Natural killer cell treated with Interleukin-12 subunit alpha and Interleukin-12 subunit beta and Interleukin-15 and Interleukin-18, amount 100 ng/mL, for 72 hours (primary cell): ENCODE measurements around the gene CDT1. TPM values are rescaled to one million over a fixed set of nuclear protein-coding genes. Genes with fewer than 3 reads are reported as not detected.

Experiments
- ATAC-seq, 2 donors: fragments of 150-1000 bp; cut with Tn5 transposase in 1 of 2; sonication (Bioruptor Pico), chemical (Tn5 transposase) in 1 of 2; 2 replicates each; pipeline ENCODE4 v1.10.0; 2021
- DNase-seq: peaks from one replicate; pipeline ENCODE4 v3.0.0; 2022; ENCODE audit warnings: low spot score
- H3K27ac Mint-ChIP-seq, 2 donors: 1 replicate in 1 of 2; 2 replicates in 1 of 2; pipeline ENCODE4 v1.8.0; 2022; ENCODE audit warnings: mixed read lengths in 2 of 2, mild to moderate bottlenecking in 1 of 2, moderate library complexity in 1 of 2
- H3K27me3 Mint-ChIP-seq, 2 donors: 1 replicate in 1 of 2; 2 replicates in 1 of 2; pipeline ENCODE4 v1.8.0; 2022; ENCODE audit warnings: mixed read lengths in 2 of 2
- H3K36me3 Mint-ChIP-seq: one replicate; pipeline ENCODE4 v1.8.0; 2022; ENCODE audit warnings: mixed read lengths
- H3K4me1 Mint-ChIP-seq, 2 donors: 1 replicate in 1 of 2; 2 replicates in 1 of 2; pipeline ENCODE4 v1.8.0; 2022; ENCODE audit warnings: low read depth in 2 of 2, mixed read lengths in 2 of 2, mild to moderate bottlenecking in 1 of 2
- H3K4me3 Mint-ChIP-seq: one replicate; pipeline ENCODE4 v1.8.0; 2022; ENCODE audit warnings: mixed read lengths
- H3K9me3 Mint-ChIP-seq: 2 replicates; pipeline ENCODE4 v1.8.0; 2022; ENCODE audit warnings: mixed read lengths
- total RNA-seq, 2 donors: library from RNA; stranded (reverse); gene quantifications; one replicate each; pipeline ENCODE4 v1.2.3, GENCODE V29; 2022

Gene CDT1
- total RNA-seq, 2 donors from 2014 or later = 50.0 to 129 TPM

GRCh38 chr16:88798073-88798472 is 5.5 kb upstream of the CDT1 start:
- DNase-seq (no peak), ATAC-seq (no peak)
- H3K9me3 Mint-ChIP-seq = no peaks in the 10 kb centered on the region
- H3K27me3 Mint-ChIP-seq = no peaks in the 10 kb centered on the region
- no peak overlapping the region for H3K27ac Mint-ChIP-seq
- no peaks in the 10 kb centered on the region for H3K36me3 Mint-ChIP-seq
- H3K4me3 Mint-ChIP-seq = no peak overlapping the region
- peaks cover 0 to 11% of the 10 kb centered on the region in 2 donors for H3K4me1 Mint-ChIP-seq

- H3K9me3 Mint-ChIP-seq = no peaks in the 10 kb centered on the region
- H3K36me3 Mint-ChIP-seq = no peaks in the 10 kb centered on the region
- H3K4me3 Mint-ChIP-seq = no peak overlapping the region
- DNase-seq = no peak
- no peaks in the 10 kb centered on the region for H3K27me3 Mint-ChIP-seq
- H3K27ac Mint-ChIP-seq = no peak overlapping the region
- ATAC-seq = no peak
- peaks cover 0 to 9% of the 10 kb centered on the region in 2 donors for H3K4me1 Mint-ChIP-seq
These were observed 4.7 kb upstream of the CDT1 start for GRCh38 chr16:88798772-88799455.

DNA sequence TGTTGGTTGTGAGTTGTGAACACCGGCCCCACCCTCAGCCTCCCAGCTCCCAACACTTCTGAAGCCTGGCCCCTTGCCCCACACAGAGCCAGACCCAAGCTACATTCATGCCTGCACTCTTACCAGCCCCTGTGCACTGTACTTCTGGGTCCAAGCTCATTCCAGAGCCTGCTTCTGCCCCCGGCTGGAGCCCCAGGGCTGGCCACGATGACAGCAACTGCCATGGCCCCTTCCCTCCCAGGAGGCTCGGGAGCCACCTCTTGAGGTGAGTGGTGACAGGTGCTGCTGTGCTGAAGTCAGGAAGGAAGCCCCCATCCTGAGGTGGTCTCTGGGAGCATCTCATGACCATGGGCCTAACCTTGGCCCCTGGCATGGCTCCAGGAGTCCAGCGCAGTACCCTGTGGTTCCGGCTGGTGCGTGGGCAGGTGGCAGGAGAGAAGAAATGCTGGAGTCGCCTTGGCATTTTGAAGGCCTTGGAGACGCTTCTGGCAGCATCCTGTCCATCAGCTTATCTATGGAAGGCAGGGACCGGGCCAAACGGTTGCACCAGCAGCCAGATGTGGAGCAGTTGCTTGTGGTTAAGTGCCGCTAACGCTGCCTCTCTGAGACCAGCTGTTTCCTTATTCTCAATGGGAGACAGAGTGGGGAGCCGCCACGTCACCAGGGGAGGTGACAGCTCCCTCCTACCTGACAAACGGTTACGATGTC is 3.9 kb upstream of the CDT1 start:
- Mint-ChIP-seq H3K36me3 (no peaks in the 10 kb centered on the region), H3K9me3 (no peaks in the 10 kb centered on the region), H3K4me3 (no peak overlapping the region), H3K4me1 (peaks cover 0 to 7% of the 10 kb centered on the region in 2 donors), H3K27ac (no peak overlapping the region), H3K27me3 (no peaks in the 10 kb centered on the region)
- DNase-seq (no peak), ATAC-seq (no peak)

DNA sequence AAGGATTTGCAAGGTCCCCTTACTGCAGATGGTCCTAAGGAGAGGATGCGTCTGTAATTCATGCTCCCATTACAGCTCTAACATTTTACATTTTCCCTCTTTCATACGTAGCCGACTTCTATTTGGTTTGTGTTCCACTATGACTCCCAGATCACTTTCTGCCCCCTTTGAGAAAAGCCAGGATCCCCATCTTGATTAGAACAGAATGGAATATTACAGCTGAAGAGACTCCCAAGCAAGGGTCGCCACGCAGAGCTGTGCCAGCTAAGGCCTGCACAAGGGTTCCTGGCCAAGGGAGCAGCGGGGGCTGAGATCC is 3.4 kb upstream of the CDT1 start:
- Mint-ChIP-seq H3K4me1 (peaks cover 0 to 6% of the 10 kb centered on the region in 2 donors), H3K27ac (no peak overlapping the region), H3K4me3 (no peak overlapping the region), H3K27me3 (no peaks in the 10 kb centered on the region), H3K36me3 (no peaks in the 10 kb centered on the region), H3K9me3 (no peaks in the 10 kb centered on the region)
- DNase-seq = no peak
- ATAC-seq = no peak

- peak overlapping the region; percentile 70 for H3K4me3 Mint-ChIP-seq
- peaks cover 0 to 6% of the 10 kb centered on the region in 2 donors for H3K4me1 Mint-ChIP-seq
- DNase-seq (no peak), ATAC-seq (no peak)
- H3K9me3 Mint-ChIP-seq = no peaks in the 10 kb centered on the region
- H3K27me3 Mint-ChIP-seq = no peaks in the 10 kb centered on the region
- no peaks in the 10 kb centered on the region for H3K36me3 Mint-ChIP-seq
- H3K27ac Mint-ChIP-seq = no peak overlapping the region
These were observed 573 bp downstream of the CDT1 start for GRCh38 chr16:88804173-88804551.

DNA sequence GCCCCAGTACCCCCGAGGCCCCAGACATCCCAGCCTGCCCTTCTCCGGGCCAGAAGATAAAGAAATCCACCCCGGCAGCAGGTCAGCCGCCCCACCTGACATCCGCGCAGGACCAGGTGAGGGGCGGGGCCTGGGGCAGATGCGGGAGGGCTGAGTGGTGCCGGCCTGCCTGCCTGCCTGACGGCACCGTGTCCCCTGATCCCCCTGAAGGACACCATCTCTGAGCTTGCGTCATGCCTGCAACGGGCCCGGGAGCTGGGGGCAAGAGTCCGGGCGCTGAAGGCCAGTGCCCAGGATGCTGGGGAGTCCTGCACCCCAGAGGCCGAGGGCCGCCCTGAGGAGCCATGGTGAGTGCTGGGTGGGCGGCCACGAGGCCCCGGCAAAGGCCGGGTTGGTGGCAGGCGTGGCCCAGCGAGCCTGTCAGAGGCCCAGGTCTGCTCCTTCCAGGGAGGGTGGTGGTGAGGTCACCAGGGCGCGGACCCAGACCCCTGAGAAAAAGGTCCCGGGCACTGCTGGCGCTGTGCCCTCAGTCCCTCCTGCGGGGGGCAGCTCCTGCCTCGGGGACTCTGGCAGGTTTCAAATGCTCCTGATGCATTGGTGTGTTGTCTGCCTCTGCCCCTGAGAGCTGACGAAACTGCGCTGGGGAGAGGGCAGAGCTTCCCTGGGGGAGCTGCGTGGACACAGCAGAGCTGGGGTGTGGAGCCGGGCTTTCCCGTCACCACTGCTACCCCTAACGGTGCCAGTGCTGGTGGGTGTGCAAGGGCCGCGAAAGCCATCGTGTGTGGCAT is 1.2 kb downstream of the CDT1 start:
- no peaks in the 10 kb centered on the region for H3K36me3 Mint-ChIP-seq
- peak overlapping the region; percentile 70 for H3K4me3 Mint-ChIP-seq
- ATAC-seq = peak in 1 of 2 donors; percentile 8
- no peaks in the 10 kb centered on the region for H3K27me3 Mint-ChIP-seq
- H3K9me3 Mint-ChIP-seq = no peaks in the 10 kb centered on the region
- no peak for DNase-seq
- H3K4me1 Mint-ChIP-seq = peaks cover 0 to 6% of the 10 kb centered on the region in 2 donors
- H3K27ac Mint-ChIP-seq = no peak overlapping the region

DNA sequence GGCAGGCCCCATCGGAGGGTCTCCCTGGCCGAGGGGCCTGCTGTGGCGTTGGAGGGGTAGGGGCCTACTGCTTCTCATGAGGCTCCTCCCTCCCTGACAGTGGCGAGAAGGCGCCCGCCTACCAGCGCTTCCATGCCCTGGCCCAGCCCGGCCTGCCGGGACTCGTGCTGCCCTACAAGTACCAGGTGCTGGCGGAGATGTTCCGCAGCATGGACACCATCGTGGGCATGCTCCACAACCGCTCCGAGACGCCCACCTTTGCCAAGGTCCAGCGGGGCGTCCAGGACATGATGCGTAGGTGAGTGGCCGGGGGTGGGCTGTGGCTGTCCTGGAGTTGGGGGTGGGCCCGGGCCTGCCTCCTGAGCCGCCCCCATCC is 1.7 kb downstream of the CDT1 start:
- no peak for DNase-seq
- no peak for ATAC-seq
- Mint-ChIP-seq H3K9me3 (no peaks in the 10 kb centered on the region), H3K4me3 (peak overlapping the region; percentile 70), H3K27ac (no peak overlapping the region), H3K4me1 (peaks cover 4 to 10% of the 10 kb centered on the region in 2 donors), H3K36me3 (no peaks in the 10 kb centered on the region), H3K27me3 (no peaks in the 10 kb centered on the region)

GRCh38 chr16:88805887-88806393 is 2.4 kb downstream of the CDT1 start:
- Mint-ChIP-seq H3K9me3 (no peaks in the 10 kb centered on the region), H3K27ac (no peak overlapping the region), H3K27me3 (no peaks in the 10 kb centered on the region), H3K4me1 (peaks cover 4 to 13% of the 10 kb centered on the region in 2 donors), H3K4me3 (no peak overlapping the region), H3K36me3 (no peaks in the 10 kb centered on the region)
- ATAC-seq (no peak), DNase-seq (no peak)

DNA sequence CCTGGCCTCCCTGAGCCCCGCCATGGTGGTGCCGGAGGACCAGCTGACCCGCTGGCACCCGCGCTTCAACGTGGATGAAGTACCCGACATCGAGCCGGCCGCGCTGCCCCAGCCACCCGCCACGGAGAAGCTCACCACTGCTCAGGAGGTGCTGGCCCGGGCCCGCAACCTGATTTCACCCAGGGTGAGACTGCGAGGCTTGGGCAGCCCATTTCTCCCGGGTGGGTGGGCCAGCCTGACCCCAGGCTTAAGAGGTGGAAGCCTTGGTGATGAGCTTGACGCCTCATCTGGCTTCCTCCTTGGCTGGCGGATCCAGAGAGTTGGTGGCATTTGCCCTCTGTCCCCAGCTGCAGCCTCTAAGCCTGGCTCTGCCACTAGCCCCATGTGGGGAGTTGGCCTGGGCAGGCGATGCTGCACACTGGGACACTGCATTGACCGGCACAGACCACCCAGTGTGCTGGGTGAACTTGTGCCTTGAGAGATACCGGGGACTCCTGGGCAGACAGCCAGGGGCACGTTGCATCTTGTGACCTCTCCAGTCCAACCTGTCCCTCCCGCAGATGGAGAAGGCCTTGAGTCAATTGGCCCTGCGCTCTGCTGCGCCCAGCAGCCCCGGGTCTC is 3.0 kb downstream of the CDT1 start:
- H3K4me1 Mint-ChIP-seq = peaks cover 4 to 13% of the 10 kb centered on the region in 2 donors
- no peak overlapping the region for H3K4me3 Mint-ChIP-seq
- H3K9me3 Mint-ChIP-seq = no peaks in the 10 kb centered on the region
- no peak overlapping the region for H3K27ac Mint-ChIP-seq
- H3K27me3 Mint-ChIP-seq = no peaks in the 10 kb centered on the region
- H3K36me3 Mint-ChIP-seq = no peaks in the 10 kb centered on the region
- DNase-seq (no peak), ATAC-seq (no peak)

DNA sequence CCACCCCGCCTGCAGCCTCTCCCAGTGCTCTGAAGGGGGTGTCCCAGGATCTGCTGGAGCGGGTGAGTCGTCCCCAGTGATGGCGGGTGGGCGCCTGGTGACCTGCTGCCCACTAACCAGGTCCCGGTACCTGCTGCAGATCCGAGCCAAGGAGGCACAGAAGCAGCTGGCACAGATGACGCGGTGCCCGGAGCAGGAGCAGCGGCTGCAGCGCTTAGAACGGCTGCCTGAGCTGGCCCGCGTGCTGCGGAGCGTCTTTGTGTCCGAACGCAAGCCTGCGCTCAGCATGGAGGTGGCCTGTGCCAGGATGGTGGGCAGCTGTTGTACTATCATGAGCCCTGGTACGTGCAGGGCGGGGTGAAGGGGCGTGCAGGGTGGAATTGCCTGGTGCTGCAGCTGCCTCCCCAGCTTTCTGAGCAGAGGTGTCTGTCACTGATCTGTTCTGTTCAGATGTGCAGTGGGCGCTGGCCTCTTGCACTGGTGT is 3.6 kb downstream of the CDT1 start:
- H3K36me3 Mint-ChIP-seq = no peaks in the 10 kb centered on the region
- no peak overlapping the region for H3K4me3 Mint-ChIP-seq
- no peak for ATAC-seq

DNA sequence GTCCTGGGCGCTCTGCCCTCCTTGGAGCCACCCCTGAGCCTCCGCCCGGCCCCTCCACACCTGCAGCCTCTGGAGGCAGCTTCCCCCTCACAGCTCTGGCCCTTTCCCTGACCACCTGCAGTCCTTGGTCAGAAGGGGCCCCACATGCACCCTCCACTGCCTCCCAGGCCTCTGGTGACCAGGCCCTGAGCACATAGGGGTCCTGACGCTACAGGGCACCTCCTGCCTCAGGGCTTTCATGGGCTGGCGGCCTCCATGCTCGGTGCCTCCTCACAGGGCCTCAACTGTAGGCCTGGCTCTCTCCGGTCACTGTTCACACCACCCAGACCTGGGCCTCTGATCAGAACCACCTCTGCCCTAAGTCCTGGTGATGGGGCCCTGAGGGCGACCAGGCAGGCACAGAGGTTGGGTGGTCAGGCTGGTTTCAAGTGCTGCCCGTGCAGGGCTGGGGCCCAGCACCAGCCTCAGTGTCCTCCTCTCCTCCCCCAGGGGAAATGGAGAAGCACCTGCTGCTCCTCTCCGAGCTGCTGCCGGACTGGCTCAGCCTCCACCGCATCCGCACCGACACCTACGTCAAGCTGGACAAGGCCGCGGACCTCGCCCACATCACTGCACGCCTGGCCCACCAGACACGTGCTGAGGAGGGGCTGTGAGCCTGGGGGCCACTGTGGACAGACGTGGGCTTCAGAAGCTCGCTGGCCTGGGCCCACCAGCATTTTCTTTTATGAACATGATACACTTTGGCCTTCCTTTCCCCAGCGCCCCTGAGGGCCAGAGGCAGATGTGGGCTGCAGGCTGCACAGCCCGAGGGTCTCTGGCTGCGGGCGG is 4.3 kb downstream of the CDT1 start:
- Mint-ChIP-seq H3K27me3 (no peaks in the 10 kb centered on the region), H3K4me1 (peaks cover 4 to 16% of the 10 kb centered on the region in 2 donors), H3K27ac (no peak overlapping the region), H3K4me3 (no peak overlapping the region), H3K9me3 (no peaks in the 10 kb centered on the region), H3K36me3 (no peaks in the 10 kb centered on the region)
- no peak for ATAC-seq
- no peak for DNase-seq

More for the DNA sequence above, 3.6 kb downstream of the CDT1 start:
- no peak for DNase-seq
- H3K27me3 Mint-ChIP-seq = no peaks in the 10 kb centered on the region
- no peak overlapping the region for H3K27ac Mint-ChIP-seq
- H3K9me3 Mint-ChIP-seq = no peaks in the 10 kb centered on the region
- peaks cover 4 to 16% of the 10 kb centered on the region in 2 donors for H3K4me1 Mint-ChIP-seq

DNA sequence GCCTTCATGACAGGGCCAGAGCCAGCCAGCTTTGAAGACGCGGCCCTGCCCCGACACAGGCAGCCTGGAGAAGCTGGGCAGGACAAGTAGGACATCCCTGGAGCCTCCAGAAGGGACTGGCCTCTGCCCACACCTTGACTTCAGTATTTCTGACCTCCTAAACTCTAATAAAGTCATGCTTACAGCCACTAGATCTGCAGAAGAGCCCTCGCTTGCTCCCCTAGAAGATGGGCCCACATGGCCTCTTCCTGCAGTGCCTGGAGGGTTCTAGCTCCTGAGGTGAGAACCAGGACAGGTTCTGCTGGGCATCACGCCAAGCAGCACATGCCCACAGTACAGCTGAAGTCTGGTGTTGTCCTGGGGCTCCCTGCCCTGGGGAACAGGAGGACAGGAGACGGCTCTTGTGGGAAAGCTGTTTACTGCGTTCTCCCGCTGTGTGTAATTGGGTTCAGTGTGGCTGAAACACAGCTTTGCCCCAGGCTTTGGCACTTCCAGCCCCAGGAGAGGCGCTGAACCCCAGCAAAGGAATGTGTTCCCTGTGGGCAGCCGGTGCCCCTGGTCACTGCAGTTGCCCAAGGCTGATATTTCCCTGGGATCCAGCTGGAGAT is 5.6 kb downstream of the CDT1 start:
- no peaks in the 10 kb centered on the region for H3K9me3 Mint-ChIP-seq
- DNase-seq = no peak
- peaks cover 4 to 15% of the 10 kb centered on the region in 2 donors for H3K4me1 Mint-ChIP-seq
- peak overlapping the region; percentile 39 for H3K4me3 Mint-ChIP-seq
- no peaks in the 10 kb centered on the region for H3K27me3 Mint-ChIP-seq
- H3K27ac Mint-ChIP-seq = no peak overlapping the region
- H3K36me3 Mint-ChIP-seq = no peaks in the 10 kb centered on the region
- ATAC-seq = no peak
